ENCODE data around the gene EFHD2. TPM values are rescaled to one million over a fixed set of nuclear protein-coding genes. Genes with fewer than 3 reads are reported as not detected.
"Not testable (repeated sequence)": the region's sequence is repeated elsewhere in the genome, so short reads cannot be mapped to it uniquely, and the experiment has no call there.

EFHD2 gene
- polyA plus RNA-seq, 6 donors from 2014 or later, result 34.1 to 49.5 (median 44.3) TPM

DNA sequence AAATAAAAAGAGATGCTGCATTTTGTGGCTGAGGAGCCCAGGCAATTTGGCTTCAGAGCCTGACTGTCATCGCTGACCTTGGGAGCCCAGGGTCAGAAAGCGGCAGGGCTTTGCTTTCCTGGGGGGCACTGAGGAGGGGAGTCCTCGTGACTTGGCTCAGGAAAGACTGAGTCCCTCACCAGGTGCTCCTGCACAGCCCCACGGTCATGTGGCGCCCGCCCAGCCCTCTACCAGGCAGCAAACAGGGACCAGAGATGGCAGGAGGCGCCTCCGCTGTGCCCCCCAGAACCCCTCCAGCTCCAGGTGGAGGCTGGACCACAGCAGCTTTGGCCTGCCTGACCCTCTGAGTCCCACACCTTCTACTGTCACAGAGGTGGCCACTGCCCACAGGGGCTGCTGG is 13.2 kb downstream of the EFHD2 start:
- no peak overlapping the region for H3K27ac Mint-ChIP-seq
- H3K4me3 Mint-ChIP-seq, result no peak overlapping the region
- no peaks in the 10 kb centered on the region for H3K27me3 Mint-ChIP-seq
- no peak for ATAC-seq (ENCODE audit: low read depth in 2 of 2)
- peaks cover 10 to 15% (median 12%) of the 10 kb centered on the region in 3 donors for H3K4me1 Mint-ChIP-seq
- DNase-seq, result no peak
- H3K9me3 Mint-ChIP-seq, result peaks cover 0 to 2% (median 0%) of the 10 kb centered on the region in 7 donors
- H3K36me3 Mint-ChIP-seq, result peaks cover 0 to 15% of the 10 kb centered on the region in 2 donors

DNA sequence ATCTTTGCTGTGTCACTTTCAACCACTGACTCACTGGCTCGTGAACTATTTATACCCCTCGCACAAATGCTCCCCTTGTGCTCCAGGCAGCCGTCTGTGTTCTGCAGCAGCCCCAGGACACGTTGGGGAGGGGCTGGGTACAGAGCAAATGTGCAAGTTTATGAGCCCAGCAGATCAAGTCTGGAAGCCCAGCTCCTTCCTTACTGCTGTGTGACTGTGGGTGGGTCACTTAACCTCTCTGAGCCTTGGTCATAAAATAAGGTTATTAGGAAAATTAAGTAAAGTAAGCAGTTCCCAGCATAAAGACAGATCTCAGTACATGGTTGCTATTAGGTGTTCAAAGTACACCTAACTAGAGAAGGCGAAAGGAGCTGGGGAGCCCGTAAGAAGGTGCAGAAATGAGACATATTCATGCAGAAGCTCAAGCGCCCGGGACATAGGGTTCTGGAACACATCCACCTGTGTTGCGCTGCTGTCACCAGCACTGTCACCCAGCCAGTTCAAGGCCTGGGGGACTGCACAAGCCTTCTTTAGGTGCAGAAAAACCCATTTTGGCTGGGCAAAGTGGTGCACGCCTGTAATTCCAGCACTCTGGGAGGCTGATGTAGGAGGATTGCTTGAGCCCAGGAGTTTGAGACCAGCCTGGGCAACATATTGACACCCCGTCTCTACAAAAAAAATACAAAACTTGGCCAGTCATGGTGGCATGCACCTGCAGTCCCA is 13.8 kb downstream of the EFHD2 start:
- Mint-ChIP-seq H3K36me3 (peaks cover 0 to 15% of the 10 kb centered on the region in 2 donors), H3K4me3 (no peak overlapping the region), H3K27me3 (no peaks in the 10 kb centered on the region), H3K27ac (peak overlapping the region in 2 of 6 donors; percentile 59 to 82), H3K4me1 (peaks cover 10 to 12% (median 11%) of the 10 kb centered on the region in 3 donors), H3K9me3 (peaks cover 0 to 2% (median 0%) of the 10 kb centered on the region in 7 donors)
- no peak for DNase-seq
- ATAC-seq (ENCODE audit: low read depth in 2 of 2), result no peak

DNA sequence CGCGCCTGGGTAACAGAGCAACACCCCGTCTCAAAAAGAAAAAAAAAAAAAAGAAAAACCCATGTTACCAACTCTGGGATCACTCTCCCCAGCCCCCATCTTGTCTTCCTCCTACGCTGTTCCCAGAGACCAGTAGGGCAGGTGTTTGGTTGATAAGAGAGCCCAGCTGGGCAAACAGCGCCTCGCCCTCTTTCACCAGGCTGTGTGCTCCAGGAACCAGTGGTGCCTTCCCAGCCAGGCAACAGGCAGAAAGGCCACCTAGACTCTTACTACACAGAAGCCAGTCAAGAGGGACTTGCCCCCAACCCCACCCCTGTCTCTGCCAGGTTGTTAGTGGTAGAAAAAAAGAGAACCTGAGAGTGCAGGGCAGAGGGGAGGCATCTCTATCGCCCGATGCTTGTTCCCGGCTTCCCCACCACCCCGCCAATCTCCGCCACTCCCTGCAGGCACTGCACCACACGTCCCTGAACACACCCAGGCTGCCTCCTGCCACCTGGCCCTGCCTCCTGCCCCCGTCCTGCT is 14.5 kb downstream of the EFHD2 start:
- Mint-ChIP-seq H3K27ac (peak overlapping the region in 5 of 6 donors; percentile 62 to 94 (median 80)), H3K9me3 (peaks cover 0 to 2% (median 0%) of the 10 kb centered on the region in 7 donors), H3K4me1 (peaks cover 6 to 12% (median 8%) of the 10 kb centered on the region in 3 donors), H3K4me3 (no peak overlapping the region), H3K27me3 (no peaks in the 10 kb centered on the region), H3K36me3 (peaks cover 0 to 15% of the 10 kb centered on the region in 2 donors)
- DNase-seq (no peak), ATAC-seq (ENCODE audit: low read depth in 2 of 2) (no peak)

- Mint-ChIP-seq H3K36me3 (peaks cover 0 to 15% of the 10 kb centered on the region in 2 donors), H3K27ac (peak overlapping the region in 1 of 6 donors; percentile 91), H3K9me3 (peaks cover 0 to 2% (median 0%) of the 10 kb centered on the region in 7 donors), H3K27me3 (no peaks in the 10 kb centered on the region), H3K4me1 (peaks cover under 1 to 12% (median 6%) of the 10 kb centered on the region in 3 donors), H3K4me3 (no peak overlapping the region)
- no peak for ATAC-seq (ENCODE audit: low read depth in 2 of 2)
- no peak for DNase-seq
Measured at GRCh38 chr1:15424981-15425380, 15.3 kb downstream of the EFHD2 start.

- H3K27ac Mint-ChIP-seq, result peak overlapping the region in 1 of 6 donors; percentile 91
- DNase-seq (no peak), ATAC-seq (ENCODE audit: low read depth in 2 of 2) (no peak)
- H3K27me3 Mint-ChIP-seq, result no peaks in the 10 kb centered on the region
- H3K9me3 Mint-ChIP-seq, result peaks cover 0 to 2% (median 0%) of the 10 kb centered on the region in 7 donors
- H3K36me3 Mint-ChIP-seq, result peaks cover 0 to 15% of the 10 kb centered on the region in 2 donors
- H3K4me3 Mint-ChIP-seq, result no peak overlapping the region
- peaks cover 0 to 12% (median 3%) of the 10 kb centered on the region in 3 donors for H3K4me1 Mint-ChIP-seq
Measured at GRCh38 chr1:15425521-15425920, 15.8 kb downstream of the EFHD2 start.

DNA sequence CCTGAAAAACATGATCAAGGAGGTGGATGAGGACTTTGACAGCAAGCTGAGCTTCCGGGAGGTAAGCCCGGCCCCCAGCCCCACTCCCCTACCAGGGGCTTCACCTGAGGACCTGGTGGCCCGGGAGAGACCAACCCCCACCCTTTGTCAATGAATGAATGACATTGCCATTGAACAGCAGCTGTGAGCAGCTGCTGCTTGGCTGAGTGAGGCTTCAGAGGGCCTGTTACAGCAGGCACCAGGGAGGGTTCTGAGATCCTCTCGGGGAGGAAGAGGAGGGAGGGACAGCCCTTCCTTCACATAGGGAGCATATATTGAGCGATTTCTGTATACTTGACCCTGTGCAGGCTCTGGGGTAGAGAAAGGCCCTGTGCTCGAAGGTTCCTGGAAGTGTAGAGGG is 16.3 kb downstream of the EFHD2 start:
- peak overlapping the region in 2 of 6 donors; percentile 78 to 91 for H3K27ac Mint-ChIP-seq
- no peak overlapping the region for H3K4me3 Mint-ChIP-seq
- ATAC-seq (ENCODE audit: low read depth in 2 of 2) (no peak), DNase-seq (no peak)
- H3K9me3 Mint-ChIP-seq, result peaks cover 0 to under 1% (median 0%) of the 10 kb centered on the region in 7 donors
- no peaks in the 10 kb centered on the region for H3K27me3 Mint-ChIP-seq
- peaks cover 0 to 12% (median 3%) of the 10 kb centered on the region in 3 donors for H3K4me1 Mint-ChIP-seq
- peaks cover 0 to 15% of the 10 kb centered on the region in 2 donors for H3K36me3 Mint-ChIP-seq

GRCh38 chr1:15426492-15427279 is 17.0 kb downstream of the EFHD2 start:
- Mint-ChIP-seq H3K27me3 (no peaks in the 10 kb centered on the region), H3K36me3 (peaks cover 0 to 15% of the 10 kb centered on the region in 2 donors), H3K4me3 (peak overlapping the region in 2 of 8 donors; percentile 22 to 39), H3K4me1 (peaks cover 0 to 12% (median 3%) of the 10 kb centered on the region in 3 donors), H3K27ac (peak overlapping the region in 4 of 6 donors; percentile 48 to 94 (median 92)), H3K9me3 (no peaks in the 10 kb centered on the region)
- DNase-seq (no peak), ATAC-seq (ENCODE audit: low read depth in 2 of 2) (no peak)

- no peak for DNase-seq
- Mint-ChIP-seq H3K4me3 (no peak overlapping the region), H3K9me3 (no peaks in the 10 kb centered on the region), H3K27ac (peak overlapping the region in 2 of 6 donors; percentile 91 to 94), H3K36me3 (peaks cover 0 to 15% of the 10 kb centered on the region in 2 donors), H3K4me1 (peaks cover 0 to 12% (median 3%) of the 10 kb centered on the region in 3 donors), H3K27me3 (no peaks in the 10 kb centered on the region)
- no peak for ATAC-seq (ENCODE audit: low read depth in 2 of 2)
Measured at GRCh38 chr1:15427280-15427666, 17.6 kb downstream of the EFHD2 start.

DNA sequence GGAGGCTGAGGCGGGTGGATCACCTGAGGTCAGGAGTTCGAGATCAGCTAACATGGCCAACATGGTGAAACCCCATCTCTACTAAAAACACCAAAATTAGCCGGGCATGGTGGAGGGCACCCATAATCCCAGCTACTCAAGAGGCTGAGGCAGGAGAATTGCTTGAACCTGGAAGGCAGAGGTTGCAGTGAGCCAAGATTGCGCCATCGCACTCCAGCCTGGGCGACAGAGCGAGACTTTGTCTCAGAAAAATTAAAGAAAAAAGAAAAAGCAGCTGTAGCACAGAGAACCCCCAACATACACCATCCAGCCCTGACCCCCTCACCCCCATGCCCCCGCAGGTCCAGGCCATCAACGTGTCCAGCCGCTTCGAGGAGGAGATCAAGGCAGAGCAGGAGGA is 18.6 kb downstream of the EFHD2 start:
- DNase-seq; ATAC-seq (ENCODE audit: low read depth in 2 of 2); H3K9me3 Mint-ChIP-seq; H3K27me3 Mint-ChIP-seq; H3K4me3 Mint-ChIP-seq: not testable (repeated sequence)
- Mint-ChIP-seq H3K27ac (peak overlapping the region in 1 of 6 donors; percentile 91), H3K4me1 (peaks cover 0 to 12% (median 3%) of the 10 kb centered on the region in 3 donors), H3K36me3 (peaks cover 0 to 15% of the 10 kb centered on the region in 2 donors)

DNA sequence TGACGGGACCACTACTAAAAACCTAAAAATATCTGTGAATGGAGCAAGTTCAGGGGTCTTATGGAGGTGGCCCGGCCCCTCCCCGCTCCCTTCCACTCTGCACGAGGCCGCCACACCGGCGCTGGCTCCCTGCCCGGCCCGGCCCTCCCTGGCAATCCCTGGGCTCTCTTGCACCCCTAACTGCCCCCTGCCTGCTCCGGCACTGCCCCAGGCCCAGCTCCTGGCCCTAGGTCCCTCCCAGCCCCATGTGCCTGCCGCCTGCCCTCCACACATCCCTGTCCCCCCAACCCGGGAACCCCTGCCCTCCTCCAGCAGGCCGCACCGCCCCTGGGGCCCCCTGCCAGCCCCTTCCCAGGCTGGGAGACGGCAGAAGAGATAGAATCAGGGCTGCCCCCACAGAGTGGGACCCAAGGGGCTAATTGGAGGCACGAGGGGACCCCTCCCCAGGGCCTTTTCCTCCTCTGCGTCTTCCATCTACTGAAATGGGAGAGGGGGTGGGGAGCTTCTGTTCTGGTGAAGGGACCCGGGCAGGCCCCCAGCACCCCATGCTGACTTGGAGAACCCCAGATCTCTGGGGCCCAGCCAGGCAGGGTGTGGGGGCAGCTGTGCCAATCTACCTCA is 19.2 kb downstream of the EFHD2 start:
- Mint-ChIP-seq H3K9me3 (no peaks in the 10 kb centered on the region), H3K4me1 (peaks cover 0 to 12% (median 3%) of the 10 kb centered on the region in 3 donors), H3K27me3 (no peaks in the 10 kb centered on the region), H3K27ac (peak overlapping the region in 1 of 6 donors; percentile 91), H3K4me3 (no peak overlapping the region), H3K36me3 (peaks cover 0 to 15% of the 10 kb centered on the region in 2 donors)
- DNase-seq (no peak), ATAC-seq (ENCODE audit: low read depth in 2 of 2) (no peak)

GRCh38 chr1:15429701-15430149 is 20.0 kb downstream of the EFHD2 start:
- H3K27me3 Mint-ChIP-seq, result no peaks in the 10 kb centered on the region
- ATAC-seq (ENCODE audit: low read depth in 2 of 2) (no peak), DNase-seq (no peak)
- H3K4me1 Mint-ChIP-seq, result peaks cover 0 to 5% (median 1%) of the 10 kb centered on the region in 3 donors
- no peak overlapping the region for H3K4me3 Mint-ChIP-seq
- H3K36me3 Mint-ChIP-seq, result peaks cover 0 to 9% of the 10 kb centered on the region in 2 donors
- H3K9me3 Mint-ChIP-seq, result no peaks in the 10 kb centered on the region
- peak overlapping the region in 3 of 6 donors; percentile 59 to 88 (median 64) for H3K27ac Mint-ChIP-seq

DNA sequence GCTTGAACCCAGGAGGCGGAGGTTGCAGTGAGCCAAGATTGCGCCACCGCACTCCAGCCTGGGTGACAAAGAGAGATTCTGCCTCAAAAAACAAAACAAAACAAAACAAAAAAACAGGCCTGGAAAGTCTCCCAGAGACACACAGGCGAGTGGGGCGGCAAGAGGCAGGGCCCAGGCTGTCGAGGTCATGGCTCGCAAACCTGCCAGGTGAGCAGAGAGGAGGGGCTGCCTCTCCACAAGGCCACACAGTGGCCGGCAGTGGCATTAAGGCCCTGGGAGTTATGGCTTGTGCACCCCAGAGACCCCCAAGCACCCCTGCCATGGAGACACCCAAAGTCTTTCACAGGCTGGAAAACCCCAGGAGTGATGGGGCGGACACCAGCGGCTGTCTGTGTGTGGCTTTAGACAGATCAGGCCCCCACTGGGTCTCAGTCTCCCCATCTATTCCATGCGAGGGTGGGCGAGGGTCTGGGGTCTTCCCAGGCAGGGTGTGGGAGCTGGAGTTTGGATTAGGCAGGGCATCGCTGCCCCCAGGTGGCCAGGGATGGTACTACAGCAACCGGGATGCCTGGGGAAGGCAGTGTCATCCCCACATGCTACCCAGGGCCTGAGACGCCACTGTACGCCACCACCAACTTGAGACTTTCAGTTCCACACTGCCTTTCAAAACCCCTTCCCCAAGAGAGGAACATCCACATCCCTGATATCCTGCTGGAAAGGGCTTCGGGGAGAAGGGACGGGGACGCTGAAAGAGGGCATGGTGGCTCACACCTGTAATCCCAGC is 21.3 kb downstream of the EFHD2 start:
- no peaks in the 10 kb centered on the region for H3K27me3 Mint-ChIP-seq
- H3K9me3 Mint-ChIP-seq, result no peaks in the 10 kb centered on the region
- DNase-seq, result peak; percentile 65
- peaks cover 0 to 8% of the 10 kb centered on the region in 2 donors for H3K36me3 Mint-ChIP-seq
- H3K4me1 Mint-ChIP-seq, result peaks cover 0 to 4% (median 0%) of the 10 kb centered on the region in 3 donors
- H3K4me3 Mint-ChIP-seq, result no peak overlapping the region
- ATAC-seq (ENCODE audit: low read depth in 2 of 2), result peak; percentile 59 to 65
- peak overlapping the region in 2 of 6 donors; percentile 86 to 88 for H3K27ac Mint-ChIP-seq

Measured in naive B cell (primary cell).